NCI-H2081 (cell line): Measurements from ENCODE around the gene SLC38A10.

Experiments
- DNase-seq, 2 experiments: peaks; one replicate each; lab custom pipeline; 2025; lab: John Stamatoyannopoulos, UW

Gene SLC38A10

GRCh38 chr17:81241648-81242420, 53.3 kb downstream of the SLC38A10 start:
- DNase-seq: peak; percentile 46 to 55

- no peak for DNase-seq
Observed at GRCh38 chr17:81241203-81241602, 53.9 kb downstream of the SLC38A10 start.

- DNase-seq: no peak
Observed at GRCh38 chr17:81240761-81241160, 54.3 kb downstream of the SLC38A10 start.

GRCh38 chr17:81239714-81240555, 55.2 kb downstream of the SLC38A10 start:
- peak in 1 of 2 experiments; percentile 21 for DNase-seq

- DNase-seq: peak; percentile 99 to 100
Observed at GRCh38 chr17:81238815-81239713, 56.0 kb downstream of the SLC38A10 start, which contains the start of the genes NDUFAF8 and TEPSIN. Gene NDUFAF8, plus strand, starts transcription at chr17:81239318. Its CDS starts 46 bp downstream, at chr17:81239364. Gene TEPSIN, minus strand, starts transcription at chr17:81239055. Its CDS starts 22 bp downstream, at chr17:81239033.

- no peak for DNase-seq
Observed at GRCh38 chr17:81238490-81238814, 56.7 kb downstream of the SLC38A10 start.

GRCh38 chr17:81237591-81238489, 57.3 kb downstream of the SLC38A10 start:
- DNase-seq: no peak

GRCh38 chr17:81236784-81237183, 58.3 kb downstream of the SLC38A10 start:
- DNase-seq: no peak

GRCh38 chr17:81235822-81236740, 59.0 kb downstream of the SLC38A10 start:
- DNase-seq: no peak

- no peak for DNase-seq
Observed at GRCh38 chr17:81234940-81235821, 59.9 kb downstream of the SLC38A10 start.

- no peak for DNase-seq
Observed at GRCh38 chr17:81234506-81234855, 60.6 kb downstream of the SLC38A10 start.

GRCh38 chr17:81233811-81234505, 61.1 kb downstream of the SLC38A10 start:
- DNase-seq: no peak

GRCh38 chr17:81233316-81233715, 61.8 kb downstream of the SLC38A10 start:
- DNase-seq: no peak

GRCh38 chr17:81232616-81233241, 62.4 kb downstream of the SLC38A10 start:
- DNase-seq: no peak

- no peak for DNase-seq
Observed at GRCh38 chr17:81231766-81232581, 63.1 kb downstream of the SLC38A10 start.

GRCh38 chr17:81231121-81231645, 63.9 kb downstream of the SLC38A10 start:
- DNase-seq: no peak
